ENCODE measurements around the gene ZNF160.

- TF ChIP-seq, protein P1, sequence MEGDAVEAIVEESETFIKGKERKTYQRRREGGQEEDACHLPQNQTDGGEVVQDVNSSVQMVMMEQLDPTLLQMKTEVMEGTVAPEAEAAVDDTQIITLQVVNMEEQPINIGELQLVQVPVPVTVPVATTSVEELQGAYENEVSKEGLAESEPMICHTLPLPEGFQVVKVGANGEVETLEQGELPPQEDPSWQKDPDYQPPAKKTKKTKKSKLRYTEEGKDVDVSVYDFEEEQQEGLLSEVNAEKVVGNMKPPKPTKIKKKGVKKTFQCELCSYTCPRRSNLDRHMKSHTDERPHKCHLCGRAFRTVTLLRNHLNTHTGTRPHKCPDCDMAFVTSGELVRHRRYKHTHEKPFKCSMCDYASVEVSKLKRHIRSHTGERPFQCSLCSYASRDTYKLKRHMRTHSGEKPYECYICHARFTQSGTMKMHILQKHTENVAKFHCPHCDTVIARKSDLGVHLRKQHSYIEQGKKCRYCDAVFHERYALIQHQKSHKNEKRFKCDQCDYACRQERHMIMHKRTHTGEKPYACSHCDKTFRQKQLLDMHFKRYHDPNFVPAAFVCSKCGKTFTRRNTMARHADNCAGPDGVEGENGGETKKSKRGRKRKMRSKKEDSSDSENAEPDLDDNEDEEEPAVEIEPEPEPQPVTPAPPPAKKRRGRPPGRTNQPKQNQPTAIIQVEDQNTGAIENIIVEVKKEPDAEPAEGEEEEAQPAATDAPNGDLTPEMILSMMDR (IDR thresholded peaks at IDR 0.05) = no peak
- TF ChIP-seq POLR2A (IDR thresholded peaks at IDR 0.05) = peak in 1 of 2 donors; percentile 0
Observed at GRCh38 chr19:53131085-53131590, 27.9 kb upstream of the ZNF160 start.
